Left lung (tissue), 10 donors: ENCODE results near the gene WBP11. TPM values are rescaled to one million over a fixed set of nuclear protein-coding genes. Genes with fewer than 3 reads are reported as not detected.
"Not testable (repeated sequence)": the region's sequence is repeated elsewhere in the genome, so short reads cannot be mapped to it uniquely, and the experiment has no call there.

ENCODE experiments used
- ATAC-seq: fragments of 200-7000 bp; cut with Tn5 transposase; one replicate; pipeline ENCODE4 v1.9.1; 2020; ENCODE audit warnings: moderate library complexity
- DNase-seq, 4 donors: peaks; one replicate each; pipeline ENCODE4 v3.0.0-alpha.2; 2013 to 2020
- H3K27ac ChIP-seq, 2 donors: fragments of 200-600 bp; sonication (generic) in 1 of 2; one replicate each; pipeline versions ENCODE4 v1.5.0 to v1.8.0; 2020 to 2021
- H3K27me3 ChIP-seq, 2 donors: fragments of 200-600 bp; sonication (generic) in 1 of 2; one replicate each; pipeline versions ENCODE4 v1.5.0 to v1.8.0; 2020 to 2021
- H3K36me3 ChIP-seq, 2 donors: fragments of 200-600 bp; sonication (generic) in 1 of 2; one replicate each; pipeline versions ENCODE4 v1.5.0 to v1.8.0; 2020 to 2021
- H3K4me1 ChIP-seq, 2 donors: fragments of 200-600 bp; one replicate each; pipeline ENCODE4 v1.8.0; 2021
- H3K4me3 ChIP-seq, 2 donors: fragments of 200-600 bp; sonication (generic) in 1 of 2; one replicate each; pipeline versions ENCODE4 v1.5.0 to v1.8.0; 2020 to 2021; ENCODE audit warnings: mild to moderate bottlenecking in 1 of 2
- H3K9me3 ChIP-seq, 2 donors: fragments of 200-600 bp; sonication (generic) in 1 of 2; one replicate each; pipeline versions ENCODE4 v1.5.0 to v1.8.0; 2020 to 2021
- intact Hi-C, 2 donors: fragments of 100-400 bp; cut with DNase I; formaldehyde crosslinking; loops; one replicate each; pipeline versions ENCODE4 v1.11.2 to v1.14.2; 2022
- polyA plus RNA-seq, 6 donors: library from polyadenylated mRNA; unstranded; fragments of 120-200 nt; gene quantifications; one replicate each; pipeline ENCODE4 v1.2.1, GENCODE V29; 2013; ENCODE audit not compliant: insufficient read length in 6 of 6
- total RNA-seq, 2 donors: library from RNA; stranded (reverse); fragmentation: NEBNext Ultra II Directional; extraction: Animal tissue kit (Norgen Biotek cat#: 25700); gene quantifications; one replicate each; pipeline ENCODE4 v1.2.1, GENCODE V29; 2021
- TF ChIP-seq, protein P1 (sequence below), 2 donors: fragments of 200-600 bp; sonication (generic) in 1 of 2; IDR thresholded peaks; one replicate each; pipeline versions ENCODE4 v1.5.0 to v1.8.0; 2021; ENCODE audit warnings: antibody characterized with exemption in 2 of 2
- donor health status: DM: no; HTN: yes; CAD: no.
- donor health status: DM: no; HTN: no; CAD: no.

The WBP11 gene
- total and polyA plus RNA-seq, 8 donors: 38.6 to 105 (median 92.6) TPM

DNA sequence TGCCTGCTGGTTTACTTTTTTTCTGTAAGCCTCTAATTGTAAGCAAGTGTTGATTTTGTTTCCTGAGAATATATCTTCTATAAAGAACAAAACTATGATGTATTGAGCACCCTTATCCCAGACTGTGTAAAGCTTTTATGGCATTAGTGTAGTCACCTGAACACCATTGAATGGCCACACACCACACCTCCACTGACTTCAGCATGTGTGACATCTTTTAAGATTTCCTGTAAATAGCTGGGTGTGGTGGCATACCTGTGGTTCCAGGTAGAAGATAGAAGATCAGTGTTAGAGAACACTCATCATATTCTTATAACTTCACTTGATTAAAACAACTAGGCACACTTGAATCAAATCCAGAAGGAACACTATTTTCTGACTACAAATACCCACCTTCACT is 51.3 kb downstream of the WBP11 start:
- intact Hi-C loops: no loop called here
- TF ChIP-seq, protein P1, sequence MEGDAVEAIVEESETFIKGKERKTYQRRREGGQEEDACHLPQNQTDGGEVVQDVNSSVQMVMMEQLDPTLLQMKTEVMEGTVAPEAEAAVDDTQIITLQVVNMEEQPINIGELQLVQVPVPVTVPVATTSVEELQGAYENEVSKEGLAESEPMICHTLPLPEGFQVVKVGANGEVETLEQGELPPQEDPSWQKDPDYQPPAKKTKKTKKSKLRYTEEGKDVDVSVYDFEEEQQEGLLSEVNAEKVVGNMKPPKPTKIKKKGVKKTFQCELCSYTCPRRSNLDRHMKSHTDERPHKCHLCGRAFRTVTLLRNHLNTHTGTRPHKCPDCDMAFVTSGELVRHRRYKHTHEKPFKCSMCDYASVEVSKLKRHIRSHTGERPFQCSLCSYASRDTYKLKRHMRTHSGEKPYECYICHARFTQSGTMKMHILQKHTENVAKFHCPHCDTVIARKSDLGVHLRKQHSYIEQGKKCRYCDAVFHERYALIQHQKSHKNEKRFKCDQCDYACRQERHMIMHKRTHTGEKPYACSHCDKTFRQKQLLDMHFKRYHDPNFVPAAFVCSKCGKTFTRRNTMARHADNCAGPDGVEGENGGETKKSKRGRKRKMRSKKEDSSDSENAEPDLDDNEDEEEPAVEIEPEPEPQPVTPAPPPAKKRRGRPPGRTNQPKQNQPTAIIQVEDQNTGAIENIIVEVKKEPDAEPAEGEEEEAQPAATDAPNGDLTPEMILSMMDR (IDR thresholded peaks at IDR 0.05): no peak
- H3K27ac ChIP-seq: no peak overlapping the region
- DNase-seq (no peak), ATAC-seq (no peak)
- no peak overlapping the region for H3K4me3 ChIP-seq
- H3K27me3 ChIP-seq: no peaks in the 10 kb centered on the region
- H3K4me1 ChIP-seq: no peaks in the 10 kb centered on the region
- H3K9me3 ChIP-seq: no peaks in the 10 kb centered on the region
- H3K36me3 ChIP-seq: no peaks in the 10 kb centered on the region

DNA sequence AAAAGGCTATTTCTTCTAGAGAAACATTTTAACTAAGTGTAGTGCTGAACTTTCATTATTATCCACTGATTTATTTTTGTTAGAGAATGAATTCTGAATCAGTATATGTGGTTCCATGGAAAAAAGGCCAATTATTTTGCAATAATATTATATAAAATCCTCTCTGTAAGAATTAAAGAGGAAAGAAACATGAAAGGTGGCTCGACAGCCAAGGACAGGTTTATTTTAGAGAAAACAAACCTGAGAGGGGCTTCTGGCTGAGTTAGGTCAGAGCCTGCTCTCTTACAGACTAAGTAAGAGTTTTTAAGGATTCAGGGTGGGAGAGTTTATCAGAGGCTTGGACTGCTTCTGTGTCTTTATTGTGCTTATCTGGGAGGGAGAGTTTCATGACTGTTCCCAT is 60.2 kb downstream of the WBP11 start:
- Histone ChIP-seq H3K27me3 (no peaks in the 10 kb centered on the region), H3K9me3 (peaks cover 0 to 9% of the 10 kb centered on the region in 2 donors), H3K36me3 (no peaks in the 10 kb centered on the region), H3K4me3 (no peak overlapping the region), H3K27ac (no peak overlapping the region), H3K4me1 (no peaks in the 10 kb centered on the region)
- intact Hi-C loops: no loop called here
- TF ChIP-seq, protein P1 (IDR thresholded peaks at IDR 0.05): no peak
- no peak for ATAC-seq
- DNase-seq: no peak

DNA sequence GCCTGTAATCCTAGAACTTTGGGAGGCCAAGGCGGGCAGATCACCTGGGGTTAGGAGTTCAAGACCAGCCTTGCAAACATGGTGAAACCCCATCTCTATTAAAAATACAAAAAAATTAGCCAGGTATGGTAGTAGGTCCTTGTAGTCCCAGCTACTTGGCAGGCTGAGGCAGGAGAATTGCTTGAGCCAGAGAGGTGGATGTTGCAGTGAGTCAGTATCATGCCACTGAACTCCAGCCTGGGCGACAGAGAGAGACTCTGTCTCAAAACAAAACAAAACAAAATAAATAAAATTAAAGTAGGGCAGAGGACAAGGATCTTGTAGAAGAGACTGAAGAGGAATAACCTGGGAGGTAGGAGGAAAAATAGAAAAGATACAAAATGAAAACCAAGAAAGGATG is 61.3 kb downstream of the WBP11 start:
- no peak for DNase-seq
- intact Hi-C loops: no loop called here
- Histone ChIP-seq H3K9me3 (peaks cover 0 to 9% of the 10 kb centered on the region in 2 donors), H3K36me3 (no peaks in the 10 kb centered on the region), H3K4me3 (no peak overlapping the region), H3K27me3 (no peaks in the 10 kb centered on the region), H3K4me1 (no peaks in the 10 kb centered on the region), H3K27ac (no peak overlapping the region)
- no peak for ATAC-seq
- TF ChIP-seq, protein P1 (IDR thresholded peaks at IDR 0.05): no peak

GRCh38 chr12:14741153-14741552 is 62.1 kb downstream of the WBP11 start:
- TF ChIP-seq, protein P1 (IDR thresholded peaks at IDR 0.05): no peak
- ATAC-seq: no peak
- intact Hi-C loops: no loop called here
- Histone ChIP-seq H3K9me3 (peaks cover 0 to 8% of the 10 kb centered on the region in 2 donors), H3K4me3 (no peak overlapping the region), H3K36me3 (no peaks in the 10 kb centered on the region), H3K4me1 (no peaks in the 10 kb centered on the region), H3K27me3 (no peaks in the 10 kb centered on the region), H3K27ac (no peak overlapping the region)
- DNase-seq: no peak

DNA sequence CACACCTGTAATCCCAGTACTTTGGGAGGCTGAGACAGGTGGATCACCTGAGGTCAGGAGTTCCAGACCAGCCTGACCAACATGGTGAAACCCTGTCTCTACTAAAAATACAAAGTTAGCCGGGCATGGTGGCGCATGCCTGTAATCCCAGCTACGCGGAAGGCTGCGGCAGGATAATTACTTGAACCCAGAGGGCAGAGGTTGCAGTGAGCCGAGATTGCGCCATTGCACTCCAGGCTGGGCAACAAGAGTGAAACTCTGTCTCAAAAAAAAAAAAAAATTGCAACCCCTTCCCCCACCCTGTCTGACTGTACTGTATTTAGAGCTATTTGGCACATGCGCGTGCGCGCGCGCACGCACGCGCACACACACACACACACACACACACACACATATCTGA is 66.8 kb downstream of the WBP11 start:
- not testable (repeated sequence) for H3K4me3 ChIP-seq, H3K4me1 ChIP-seq, H3K9me3 ChIP-seq, ATAC-seq, H3K27ac ChIP-seq, DNase-seq, H3K27me3 ChIP-seq, H3K36me3 ChIP-seq
- intact Hi-C loops: loop anchor here in 1 of 2 donors (10.0 kb wide), 1 partner anchor 248 kb away; no protein-coding TSS in a partner anchor

Other genes starting within 250 kb of the WBP11 start
- 10 to 100 TPM; 29.3 to 44.8 TPM for gene PLBD1, start 235.6 kb downstream of the WBP11 start, total RNA-seq
- gene PLBD1, start 235.6 kb downstream of the WBP11 start, polyA plus RNA-seq: 10 to 100 TPM; 26.3 to 34.8 (median 30.5) TPM
- not detected for gene GUCY2C, start 106.9 kb downstream of the WBP11 start, total RNA-seq
- gene GUCY2C, start 106.9 kb downstream of the WBP11 start, polyA plus RNA-seq: under 1 TPM; 0.40 to 0.64 (median 0.50) TPM
- 1 to 10 TPM in 1 of 2 donors, under 1 TPM in 1; 0.81 to 1.2 TPM for gene C12orf60, start 192 bp upstream of the WBP11 start, total RNA-seq
- gene C12orf60, start 192 bp upstream of the WBP11 start, polyA plus RNA-seq: 1 to 10 TPM; 2.6 to 3.7 (median 2.8) TPM
- gene SMCO3, start 10.7 kb upstream of the WBP11 start, total RNA-seq: 1 to 10 TPM in 1 of 2 donors, under 1 TPM in 1; 0.97 to 1.1 TPM
- gene SMCO3, start 10.7 kb upstream of the WBP11 start, polyA plus RNA-seq: under 1 TPM; 0.28 to 0.68 (median 0.55) TPM
- gene ART4, start 40.0 kb upstream of the WBP11 start, total RNA-seq: 1 to 10 TPM; 2.7 to 3.1 TPM
- under 1 TPM; 0.11 to 0.52 (median 0.18) TPM for gene ART4, start 40.0 kb upstream of the WBP11 start, polyA plus RNA-seq
- 100 to 1,000 TPM; 651 to 789 TPM for gene MGP, start 82.4 kb upstream of the WBP11 start, total RNA-seq
- gene MGP, start 82.4 kb upstream of the WBP11 start, polyA plus RNA-seq: 100 to 1,000 TPM in 1 of 6 donors, 10 to 100 TPM in 5; 78.8 to 102 (median 82.6) TPM
- gene ERP27, start 135.1 kb upstream of the WBP11 start, total RNA-seq: 10 to 100 TPM in 1 of 2 donors, 1 to 10 TPM in 1; 5.3 to 16.2 TPM
- 10 to 100 TPM in 2 of 6 donors, 1 to 10 TPM in 4; 3.0 to 14.8 (median 8.4) TPM for gene ERP27, start 135.1 kb upstream of the WBP11 start, polyA plus RNA-seq
- gene ARHGDIB, start 158.1 kb upstream of the WBP11 start, total RNA-seq: 100 to 1,000 TPM; 168 to 314 TPM
- 10 to 100 TPM; 60.9 to 79.9 (median 73.9) TPM for gene ARHGDIB, start 158.1 kb upstream of the WBP11 start, polyA plus RNA-seq
- gene PDE6H, start 169.6 kb upstream of the WBP11 start, total RNA-seq: not detected
- not detected for gene PDE6H, start 169.6 kb upstream of the WBP11 start, polyA plus RNA-seq